Hematopoietic multipotent progenitor cell treated with erythropoietin and hydrocortisone succinate and interleukin-3 and kit ligand, for 15 days (in vitro differentiated cells): ENCODE results near the gene LAMA5.
A peak's percentile ranks its signal among the peaks of the same experiment; 100 is the strongest.
"Not testable (repeated sequence)": the region's sequence is repeated elsewhere in the genome, so short reads cannot be mapped to it uniquely, and the experiment has no call there.

Experiments
- DNase-seq: peaks from one replicate; pipeline ENCODE4 v3.0.0-alpha.2; 2015; ENCODE audit warnings: low spot score

Gene LAMA5

GRCh38 chr20:62390317-62391164 is 23.4 kb upstream of the LAMA5 start:
- no peak for DNase-seq

GRCh38 chr20:62389601-62390087 is 22.5 kb upstream of the LAMA5 start:
- DNase-seq, result no peak

GRCh38 chr20:62388839-62389600 is 21.9 kb upstream of the LAMA5 start:
- no peak for DNase-seq

GRCh38 chr20:62387933-62388635 is 21.0 kb upstream of the LAMA5 start:
- DNase-seq, result no peak

GRCh38 chr20:62387219-62387913 is 20.3 kb upstream of the LAMA5 start:
- no peak for DNase-seq

- peak; percentile 94 for DNase-seq
These were observed 19.5 kb upstream of the LAMA5 start, which contains the start of gene RPS21 for GRCh38 chr20:62386383-62387218. TSS of gene RPS21 (plus strand) at chr20:62387103. CDS start at chr20:62387339, 236 bp downstream.

DNA sequence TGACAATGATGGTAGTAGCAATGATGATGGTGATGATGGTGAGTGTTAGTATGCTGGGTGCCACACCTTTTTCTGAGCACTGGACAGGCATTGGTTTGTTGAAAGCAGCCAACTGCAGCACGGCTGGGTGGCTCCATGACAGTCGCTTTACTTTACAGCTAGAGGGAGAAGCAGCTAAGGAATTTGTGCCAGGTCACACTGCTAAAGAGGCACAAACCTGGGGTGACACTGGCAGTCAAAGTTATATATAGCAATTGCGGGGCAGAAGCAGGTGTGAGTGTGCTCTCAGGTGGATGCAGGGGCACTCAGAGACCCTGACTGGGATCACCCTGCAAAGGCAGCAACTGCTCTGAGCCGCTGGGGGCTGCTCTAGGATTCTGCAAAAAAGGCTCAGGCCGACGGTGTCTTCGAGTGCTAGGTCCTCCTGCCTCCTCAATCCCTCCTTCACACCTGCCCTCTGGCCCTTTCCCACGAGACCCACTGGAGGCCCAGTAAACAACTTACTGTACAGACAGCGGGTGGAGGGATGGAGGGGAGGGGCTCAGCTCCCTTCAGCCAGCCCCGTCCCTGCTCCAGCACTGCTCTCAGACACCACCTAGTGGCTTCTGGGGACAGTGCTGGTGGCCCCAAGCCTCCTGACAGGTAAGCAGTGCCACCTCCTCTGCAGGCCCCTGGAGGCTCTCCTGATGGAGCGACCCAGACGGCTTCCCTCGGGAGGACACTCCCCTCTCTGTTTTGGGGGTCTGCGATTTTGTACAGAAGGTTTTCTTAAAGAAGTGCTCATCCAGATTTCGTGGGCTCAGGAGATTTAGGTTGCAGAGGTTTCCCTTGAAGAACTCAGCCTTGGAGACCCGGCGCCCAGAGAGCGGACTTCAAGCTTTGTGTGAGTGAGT is 15.4 kb upstream of the LAMA5 start:
- DNase-seq, result peak; percentile 70

DNA sequence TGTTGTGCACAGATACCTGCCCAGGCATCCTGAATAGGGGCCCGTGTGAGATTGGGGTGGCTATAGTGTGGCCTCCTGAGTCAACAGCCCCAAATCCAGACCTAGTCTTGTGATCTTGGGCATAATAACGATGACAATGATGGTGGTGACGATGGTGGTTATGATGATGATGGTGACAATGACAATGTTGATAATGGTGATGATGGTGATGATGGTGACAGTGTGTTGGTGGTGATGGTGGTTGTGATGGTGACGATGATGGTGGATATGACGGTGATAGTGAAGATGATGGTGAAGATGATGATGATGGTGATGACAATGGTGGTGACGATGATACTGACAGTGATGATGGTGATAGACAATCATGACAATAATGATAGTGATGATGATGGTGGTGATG is 14.7 kb upstream of the LAMA5 start:
- DNase-seq, result no peak

- DNase-seq, result peak; percentile 33
These were observed 14.2 kb upstream of the LAMA5 start for GRCh38 chr20:62381202-62381797.

GRCh38 chr20:62378215-62378614 is 11.1 kb upstream of the LAMA5 start:
- DNase-seq, result no peak

DNA sequence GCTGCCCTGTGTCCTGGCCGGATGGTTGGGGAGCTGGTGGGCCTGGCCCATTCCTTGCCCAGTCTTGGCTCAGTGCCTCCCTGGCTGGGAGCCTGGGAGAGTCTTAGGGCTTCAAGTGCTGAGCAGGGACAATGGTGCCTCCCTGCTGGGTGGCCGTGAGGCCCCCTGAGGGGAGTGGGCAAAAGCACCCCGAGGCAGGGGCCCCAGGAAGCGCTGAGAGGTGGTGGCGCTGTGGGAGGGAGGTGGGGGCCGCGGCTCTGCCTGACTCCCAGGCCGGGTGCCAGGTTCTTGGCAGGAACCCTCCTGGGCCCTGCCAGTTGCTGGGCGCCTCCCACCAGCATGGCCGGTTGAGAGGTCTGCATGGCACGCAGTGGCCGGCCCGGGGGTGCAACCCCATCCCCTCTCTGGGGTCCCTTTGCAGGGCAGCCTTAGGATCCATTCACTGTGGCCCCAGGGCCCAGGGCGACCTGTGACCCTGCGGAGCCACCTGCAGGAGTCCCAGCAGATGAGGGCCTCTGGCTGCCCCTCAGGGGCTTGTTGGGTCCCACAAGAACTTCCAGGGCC is 10.6 kb upstream of the LAMA5 start:
- DNase-seq, result no peak

DNA sequence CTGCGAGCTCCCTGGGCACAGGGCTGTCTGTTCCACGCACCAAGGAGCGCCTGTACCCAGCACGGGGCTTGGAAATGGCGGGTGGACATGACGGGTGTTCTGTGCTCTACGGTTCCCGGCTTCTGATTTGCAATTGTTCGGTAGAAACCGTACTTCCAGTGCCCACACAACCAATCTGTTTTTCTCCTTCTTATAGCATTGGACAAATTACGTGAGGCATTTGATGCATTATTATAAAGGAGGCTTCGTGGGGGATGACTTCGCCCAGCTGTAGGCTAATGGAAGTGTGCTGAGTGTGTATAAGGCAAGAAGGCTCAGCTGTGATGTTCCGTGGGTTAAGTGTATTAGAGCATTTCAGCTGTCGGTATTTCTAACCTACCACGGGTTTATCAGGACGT is 10.0 kb upstream of the LAMA5 start:
- no peak for DNase-seq

DNA sequence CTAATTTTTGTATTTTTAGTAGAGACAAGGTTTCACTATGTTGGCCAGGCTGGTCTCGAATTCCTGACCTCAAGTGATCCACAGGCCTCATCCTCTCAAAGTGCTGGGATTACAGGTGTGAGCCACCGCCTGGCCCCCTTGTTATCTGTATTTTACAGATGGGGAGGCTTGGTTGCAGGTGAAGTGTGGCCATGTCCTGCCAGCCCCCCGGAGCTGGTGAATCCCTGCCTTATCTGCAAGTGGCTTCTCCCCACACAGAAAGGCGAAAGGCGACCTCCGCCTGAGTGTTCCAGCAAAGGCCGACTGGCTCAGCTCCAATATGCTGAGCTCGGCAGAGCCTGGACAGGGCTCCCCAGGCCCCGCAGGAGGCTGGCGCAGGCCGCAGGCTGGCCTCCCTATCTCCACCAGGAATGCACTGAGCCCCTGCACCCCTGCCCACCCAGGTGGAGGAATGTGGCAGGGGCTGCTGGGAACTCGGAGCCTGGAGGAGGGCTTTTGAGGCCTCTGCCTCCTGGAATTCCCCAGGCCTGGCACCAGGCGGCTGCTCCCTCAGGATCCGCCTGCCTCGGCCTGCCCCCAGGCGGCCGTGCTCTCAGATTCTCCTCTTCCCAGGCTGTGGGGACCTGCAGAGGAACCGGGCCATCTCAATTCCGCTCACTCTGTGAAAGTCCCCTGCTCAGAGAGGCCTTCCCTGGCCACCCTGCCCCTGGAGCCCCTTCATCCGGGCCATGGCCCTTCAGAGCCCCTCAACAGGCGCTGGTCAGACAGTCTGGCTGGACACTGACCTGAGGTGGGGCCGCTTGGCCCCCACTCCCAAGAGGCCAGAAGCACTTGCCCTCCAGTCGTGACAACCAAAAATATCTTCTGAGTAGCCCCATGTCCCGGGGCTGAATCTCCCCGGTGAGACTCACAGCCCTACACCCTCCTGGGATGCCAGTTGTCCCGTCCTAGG is 9.3 kb upstream of the LAMA5 start:
- DNase-seq, result no peak

GRCh38 chr20:62374331-62375152 is 7.4 kb upstream of the LAMA5 start:
- DNase-seq, result no peak

DNA sequence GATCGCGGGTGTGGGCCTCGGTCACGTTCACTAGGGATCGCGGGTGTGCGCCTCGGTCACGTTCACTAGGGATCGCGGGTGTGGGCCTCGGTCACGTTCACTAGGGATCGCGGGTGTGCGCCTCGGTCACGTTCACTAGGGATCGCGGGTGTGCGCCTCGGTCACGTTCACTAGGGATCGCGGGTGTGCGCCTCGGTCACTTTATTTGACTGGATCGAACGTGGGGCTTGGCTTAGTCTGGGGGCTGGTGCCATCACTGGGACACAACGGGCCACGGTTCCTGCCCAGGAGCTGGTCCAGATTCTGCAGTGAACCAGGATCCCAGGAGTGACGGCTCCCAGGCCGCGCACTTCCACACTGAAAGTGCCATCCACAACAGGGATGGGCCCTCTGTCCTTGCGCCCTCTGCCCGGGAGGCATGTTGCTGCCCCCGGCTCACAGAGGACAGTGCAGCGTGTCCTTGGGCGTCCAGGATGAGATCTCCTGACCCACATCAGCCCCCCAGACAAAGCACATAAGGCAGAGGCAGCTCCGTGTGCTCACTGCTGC is 6.6 kb upstream of the LAMA5 start:
- DNase-seq, result not testable (repeated sequence)
